ENCODE measurements around the gene MORC3. TPM values are rescaled to one million over a fixed set of nuclear protein-coding genes. Genes with fewer than 3 reads are reported as not detected.
A peak's percentile ranks its signal among the peaks of the same experiment; 100 is the strongest.

MORC3 gene
- total RNA-seq, 4 donors from 2014 or later, result 31.0 to 54.8 (median 48.4) TPM

DNA sequence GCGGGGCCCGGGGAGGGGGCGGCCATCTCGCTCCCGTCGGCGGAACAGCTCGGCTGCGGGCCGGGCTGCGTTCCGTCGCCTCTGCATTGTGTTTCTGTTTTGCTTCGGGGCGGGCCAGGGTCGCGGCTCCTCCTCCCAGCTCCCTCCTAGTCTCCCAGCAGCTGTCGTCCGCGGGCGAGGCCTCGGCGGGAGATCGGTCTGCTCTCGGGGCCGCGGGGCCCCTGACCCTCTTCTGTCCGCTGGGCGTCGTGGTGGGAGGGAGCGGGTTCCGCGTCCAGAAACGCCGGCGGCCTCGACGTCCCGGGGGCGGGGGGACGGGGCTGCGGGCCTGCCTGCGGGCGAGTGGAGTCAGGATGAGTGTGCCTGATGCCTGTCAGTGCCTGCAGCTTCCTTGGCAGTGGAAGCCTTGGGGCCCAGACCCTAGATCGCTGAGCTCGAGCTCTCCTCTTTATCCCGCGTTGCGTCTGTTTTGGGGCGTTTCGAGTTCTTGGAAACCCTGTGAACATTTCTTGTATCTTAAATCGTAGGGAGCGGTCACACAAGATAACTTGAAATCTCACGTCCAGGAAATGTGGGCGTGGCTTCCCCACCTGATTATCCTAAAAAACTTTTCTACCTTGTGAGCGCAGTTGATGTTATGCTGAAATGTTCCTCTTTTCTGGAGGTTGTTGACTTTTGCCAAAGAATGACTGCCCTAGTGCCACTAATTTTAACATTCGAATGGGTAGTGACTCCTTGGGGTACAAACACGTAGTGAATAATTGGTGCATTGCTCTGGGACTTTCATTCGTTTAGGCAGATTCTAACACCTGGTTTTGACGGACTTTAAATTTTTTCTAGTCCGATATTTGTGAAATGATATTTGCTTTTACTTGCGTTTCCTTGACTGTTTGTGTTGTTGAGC lies 676 bp downstream of the MORC3 start:
- H3K36me3 ChIP-seq, result peaks cover 0 to 18% of the 10 kb centered on the region in 2 donors
- peak overlapping the region; percentile 71 to 98 for H3K4me3 ChIP-seq
- no peaks in the 10 kb centered on the region for H3K27me3 ChIP-seq
- 3 to 4% methylated on average over 9 to 13 of the region's 62 CpGs for WGBS, 2 donors (ENCODE audit: low coverage in 1 of 2)
- peak overlapping the region; percentile 82 to 100 (median 96) for H3K27ac ChIP-seq
- ATAC-seq, result peak; percentile 41
- no peaks in the 10 kb centered on the region for H3K9me3 ChIP-seq
- peaks cover 0 to 51% (median 20%) of the 10 kb centered on the region in 3 donors for H3K4me1 ChIP-seq
- TF ChIP-seq POLR2AphosphoS5 (IDR thresholded peaks at IDR 0.05), result no peak
- TF ChIP-seq, protein P1, sequence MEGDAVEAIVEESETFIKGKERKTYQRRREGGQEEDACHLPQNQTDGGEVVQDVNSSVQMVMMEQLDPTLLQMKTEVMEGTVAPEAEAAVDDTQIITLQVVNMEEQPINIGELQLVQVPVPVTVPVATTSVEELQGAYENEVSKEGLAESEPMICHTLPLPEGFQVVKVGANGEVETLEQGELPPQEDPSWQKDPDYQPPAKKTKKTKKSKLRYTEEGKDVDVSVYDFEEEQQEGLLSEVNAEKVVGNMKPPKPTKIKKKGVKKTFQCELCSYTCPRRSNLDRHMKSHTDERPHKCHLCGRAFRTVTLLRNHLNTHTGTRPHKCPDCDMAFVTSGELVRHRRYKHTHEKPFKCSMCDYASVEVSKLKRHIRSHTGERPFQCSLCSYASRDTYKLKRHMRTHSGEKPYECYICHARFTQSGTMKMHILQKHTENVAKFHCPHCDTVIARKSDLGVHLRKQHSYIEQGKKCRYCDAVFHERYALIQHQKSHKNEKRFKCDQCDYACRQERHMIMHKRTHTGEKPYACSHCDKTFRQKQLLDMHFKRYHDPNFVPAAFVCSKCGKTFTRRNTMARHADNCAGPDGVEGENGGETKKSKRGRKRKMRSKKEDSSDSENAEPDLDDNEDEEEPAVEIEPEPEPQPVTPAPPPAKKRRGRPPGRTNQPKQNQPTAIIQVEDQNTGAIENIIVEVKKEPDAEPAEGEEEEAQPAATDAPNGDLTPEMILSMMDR (IDR thresholded peaks at IDR 0.05), result no peak
- TF ChIP-seq POLR2A (IDR thresholded peaks at IDR 0.05), result no peak
- no peak for TF ChIP-seq EP300 (IDR thresholded peaks at IDR 0.05)

DNA sequence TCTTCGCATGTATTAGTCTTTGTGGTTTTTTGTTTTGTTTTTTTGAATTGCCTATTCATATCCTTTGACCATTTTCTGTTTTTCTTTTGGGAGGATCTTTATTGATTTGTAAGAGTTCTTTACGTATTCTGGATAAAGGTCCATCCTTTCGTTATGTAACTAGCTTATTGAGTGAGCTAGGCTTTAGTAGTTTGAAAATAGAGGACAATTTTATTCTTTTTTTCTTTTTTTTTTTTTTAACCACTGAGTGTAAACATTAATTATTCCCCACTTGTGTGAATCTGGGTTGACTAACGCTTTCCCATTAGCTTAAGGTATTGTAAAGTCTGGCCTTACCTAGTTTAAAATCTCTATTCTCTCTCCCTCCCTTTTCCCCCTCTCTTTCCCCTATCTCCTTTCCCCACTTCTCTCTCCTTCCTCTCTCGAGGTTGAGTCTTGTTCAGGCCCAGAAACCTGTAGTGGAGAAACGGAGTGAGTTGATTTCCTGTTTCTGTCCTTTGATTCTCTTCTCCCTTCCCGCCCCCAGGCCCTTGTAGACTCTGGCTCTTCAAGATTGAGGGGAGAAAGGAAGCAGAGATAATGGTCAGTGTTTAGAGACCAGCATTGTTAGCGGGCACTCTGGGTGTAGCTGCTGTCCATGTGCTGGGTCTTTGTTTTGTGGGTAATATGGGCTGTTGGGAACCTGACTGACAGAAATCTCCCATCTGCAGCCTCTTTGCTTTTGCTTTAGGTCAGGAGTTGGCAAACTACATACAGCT lies 1.5 kb downstream of the MORC3 start:
- no peaks in the 10 kb centered on the region for H3K27me3 ChIP-seq
- peak overlapping the region; percentile 71 to 98 for H3K4me3 ChIP-seq
- peak overlapping the region; percentile 30 to 100 (median 96) for H3K27ac ChIP-seq
- no peak for ATAC-seq
- no peaks in the 10 kb centered on the region for H3K9me3 ChIP-seq
- TF ChIP-seq EP300 (IDR thresholded peaks at IDR 0.05), result no peak
- TF ChIP-seq, protein P1 (IDR thresholded peaks at IDR 0.05), result no peak
- TF ChIP-seq POLR2A (IDR thresholded peaks at IDR 0.05), result no peak
- TF ChIP-seq POLR2AphosphoS5 (IDR thresholded peaks at IDR 0.05), result no peak
- 13 to 16% methylated on average over 5 to 8 of the region's 8 CpGs for WGBS, 2 donors (ENCODE audit: low coverage in 1 of 2)
- peaks cover 0 to 18% of the 10 kb centered on the region in 2 donors for H3K36me3 ChIP-seq
- peaks cover 0 to 59% (median 20%) of the 10 kb centered on the region in 3 donors for H3K4me1 ChIP-seq

DNA sequence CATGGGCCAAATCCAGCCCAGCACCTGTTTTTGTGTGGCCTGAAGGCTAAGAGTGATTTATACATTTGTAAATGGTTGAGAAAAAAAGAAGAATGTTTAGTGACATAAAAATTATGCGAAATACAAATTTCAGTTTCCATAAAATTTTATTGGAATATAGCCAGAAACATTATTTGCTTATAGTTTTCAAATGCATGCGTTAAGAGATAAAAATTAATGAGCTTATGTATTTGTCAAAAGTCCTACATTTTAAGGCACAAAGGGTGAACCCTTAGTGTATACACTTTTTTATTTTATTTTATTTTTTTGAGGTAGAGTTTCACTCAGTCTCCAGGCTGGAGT lies 2.1 kb downstream of the MORC3 start:
- Histone ChIP-seq H3K9me3 (no peaks in the 10 kb centered on the region), H3K36me3 (peaks cover 0 to 18% of the 10 kb centered on the region in 2 donors), H3K27me3 (no peaks in the 10 kb centered on the region), H3K27ac (peak overlapping the region in 3 of 4 donors; percentile 93 to 100 (median 99)), H3K4me1 (peaks cover 0 to 64% (median 20%) of the 10 kb centered on the region in 3 donors), H3K4me3 (peak overlapping the region in 1 of 2 donors; percentile 98)
- 23 to 43% methylated on average over 2 of the region's 2 CpGs for WGBS, 2 donors (ENCODE audit: low coverage in 1 of 2)
- no peak for TF ChIP-seq POLR2A (IDR thresholded peaks at IDR 0.05)
- no peak for TF ChIP-seq POLR2AphosphoS5 (IDR thresholded peaks at IDR 0.05)
- no peak for TF ChIP-seq EP300 (IDR thresholded peaks at IDR 0.05)
- TF ChIP-seq, protein P1 (IDR thresholded peaks at IDR 0.05), result no peak
- ATAC-seq, result no peak

DNA sequence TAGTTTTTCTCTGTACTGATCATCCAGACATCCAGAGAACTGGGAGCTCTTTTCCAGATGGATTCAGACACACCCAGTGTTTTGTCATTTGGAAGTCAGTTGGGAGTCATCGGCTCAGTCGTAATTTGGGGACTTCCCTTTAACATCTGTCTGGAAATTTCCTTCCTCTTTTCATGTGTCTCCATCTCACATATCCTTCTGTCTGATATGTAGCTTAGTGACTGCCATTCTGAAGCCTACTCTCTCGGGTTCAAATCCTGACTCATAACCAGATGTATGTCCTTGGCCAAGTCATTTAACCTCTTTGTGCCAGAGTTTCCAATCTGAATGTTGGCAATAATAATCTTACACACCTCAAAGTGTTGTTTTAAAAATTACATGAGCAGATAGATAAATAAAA lies 3.0 kb downstream of the MORC3 start:
- 3 to 28% methylated on average over 3 of the region's 3 CpGs for WGBS, 2 donors (ENCODE audit: low coverage in 1 of 2)
- no peak for ATAC-seq
- TF ChIP-seq EP300 (IDR thresholded peaks at IDR 0.05) (no peak), POLR2A (IDR thresholded peaks at IDR 0.05) (no peak), POLR2AphosphoS5 (IDR thresholded peaks at IDR 0.05) (no peak)
- TF ChIP-seq, protein P1 (IDR thresholded peaks at IDR 0.05), result no peak
- peaks cover 0 to 74% (median 23%) of the 10 kb centered on the region in 3 donors for H3K4me1 ChIP-seq
- H3K4me3 ChIP-seq, result no peak overlapping the region
- peak overlapping the region in 3 of 4 donors; percentile 38 to 100 (median 99) for H3K27ac ChIP-seq
- H3K27me3 ChIP-seq, result no peaks in the 10 kb centered on the region
- H3K9me3 ChIP-seq, result no peaks in the 10 kb centered on the region
- H3K36me3 ChIP-seq, result peaks cover 0 to 18% of the 10 kb centered on the region in 2 donors
